Measurements from ENCODE around the gene APPL1.

- TF ChIP-seq CTCF (conservative IDR thresholded peaks at IDR 0.05; ENCODE audit: low read depth, low read length) (no peak), EZH2phosphoT487 (IDR thresholded peaks at IDR 0.05; ENCODE audit: borderline replicate concordance, low read length) (no peak), EZH2 (IDR thresholded peaks at IDR 0.05; ENCODE audit: low read length, unreplicated experiment) (no peak)
Observed at GRCh38 chr3:57227204-57227929, at the start of gene APPL1.

All from PC-3 (cell line).